ENCODE results near the gene PDYN. TPM values are rescaled to one million over a fixed set of nuclear protein-coding genes. Genes with fewer than 3 reads are reported as not detected.

Gene PDYN
- total and polyA plus RNA-seq, 9 of the 15 experiments (the other 6 are each of a cell fraction or from before 2014, with no cell fraction given) = not detected

- TF ChIP-seq CTCF (IDR thresholded peaks at IDR 0.05 in 2 of 3, conservative IDR thresholded peaks at IDR 0.05 in 1 of 3; ENCODE audit: insufficient read depth in 2 of 3, low read depth in 1 of 3, low read length in 3 of 3) = no peak
Observed at GRCh38 chr20:1934156-1934555, 59.7 kb downstream of the PDYN start (continued).

DNA sequence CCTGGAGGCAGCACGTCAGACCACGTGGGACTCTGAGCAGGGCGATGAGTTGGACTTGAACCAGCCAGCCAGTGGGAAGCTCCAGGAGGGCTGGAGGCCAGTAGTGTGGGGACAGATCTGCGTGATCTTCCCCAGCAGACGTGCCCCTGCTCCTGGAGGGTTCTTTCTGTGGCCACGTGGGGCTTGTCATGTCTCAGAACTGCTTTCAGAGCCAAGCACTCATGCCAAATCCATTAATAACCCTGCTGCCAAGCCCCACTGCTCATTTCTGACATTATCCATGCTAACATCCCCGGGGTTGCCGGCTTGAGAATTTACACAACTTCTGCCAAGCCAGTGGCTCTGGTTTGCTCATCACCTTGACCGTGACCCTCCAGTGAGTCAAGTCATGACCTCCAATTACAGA, 60.4 kb downstream of the PDYN start:
- Histone ChIP-seq H3K27me3 (ENCODE audit: control insufficient read depth in 2 of 2, insufficient read depth in 2 of 2, low read length in 2 of 2) (peaks cover 0 to 39% of the 10 kb centered on the region in 2 experiments; a peak in 2 of 5 replicates), H2AFZ (ENCODE audit: low read depth, low read length) (no peak overlapping the region), H3K36me3 (ENCODE audit: control insufficient read depth, insufficient read depth, low read length) (no peaks in the 10 kb centered on the region), H3K27ac (ENCODE audit: extremely low read depth, low read depth, low read length) (no peak overlapping the region), H3K9me3 (replicated peaks; ENCODE audit: control insufficient read depth, insufficient read depth, low read depth, low read length) (no peaks in the 10 kb centered on the region), H4K20me1 (replicated peaks; ENCODE audit: control insufficient read depth, insufficient read depth, low read length) (no peaks in the 10 kb centered on the region), H3K9ac (ENCODE audit: insufficient read depth in 1 of 2, low read depth in 2 of 2, low read length in 2 of 2) (no peak overlapping the region), H3K9me1 (ENCODE audit: control insufficient read depth, insufficient read depth, low read length) (no peaks in the 10 kb centered on the region), H3K4me2 (ENCODE audit: insufficient read depth, low read length) (no peak overlapping the region), H3K79me2 (ENCODE audit: control insufficient read depth, insufficient read depth, low read length) (no peaks in the 10 kb centered on the region), H3K4me1 (replicated peaks in 1 of 2; ENCODE audit: control insufficient read depth in 2 of 2, insufficient read depth in 2 of 2, low read length in 2 of 2) (no peaks in the 10 kb centered on the region), H3K4me3 (no peak overlapping the region)
- FAIRE-seq = no peak
- ATAC-seq = no peak
- intact Hi-C loops (cut with micrococcal nuclease) = no loop called here
- 0% methylated on average over 9 of the region's 9 CpGs for WGBS (ENCODE audit: insufficient coverage, low coverage, missing lambda C conversion rate)
- ChIA-PET POLR2A (no interaction called here), CTCF (ENCODE audit: low intra/inter-chr PET ratio) (no interaction called here)
- no peak for DNase-seq (ENCODE audit: extremely low read depth in 1 of 4, low spot score in 3 of 4)
- BruUV-seq (replicated peaks) = no TSS peak
- in situ Hi-C loops (cut with MboI) = no loop called here
- TF ChIP-seq, protein P1, sequence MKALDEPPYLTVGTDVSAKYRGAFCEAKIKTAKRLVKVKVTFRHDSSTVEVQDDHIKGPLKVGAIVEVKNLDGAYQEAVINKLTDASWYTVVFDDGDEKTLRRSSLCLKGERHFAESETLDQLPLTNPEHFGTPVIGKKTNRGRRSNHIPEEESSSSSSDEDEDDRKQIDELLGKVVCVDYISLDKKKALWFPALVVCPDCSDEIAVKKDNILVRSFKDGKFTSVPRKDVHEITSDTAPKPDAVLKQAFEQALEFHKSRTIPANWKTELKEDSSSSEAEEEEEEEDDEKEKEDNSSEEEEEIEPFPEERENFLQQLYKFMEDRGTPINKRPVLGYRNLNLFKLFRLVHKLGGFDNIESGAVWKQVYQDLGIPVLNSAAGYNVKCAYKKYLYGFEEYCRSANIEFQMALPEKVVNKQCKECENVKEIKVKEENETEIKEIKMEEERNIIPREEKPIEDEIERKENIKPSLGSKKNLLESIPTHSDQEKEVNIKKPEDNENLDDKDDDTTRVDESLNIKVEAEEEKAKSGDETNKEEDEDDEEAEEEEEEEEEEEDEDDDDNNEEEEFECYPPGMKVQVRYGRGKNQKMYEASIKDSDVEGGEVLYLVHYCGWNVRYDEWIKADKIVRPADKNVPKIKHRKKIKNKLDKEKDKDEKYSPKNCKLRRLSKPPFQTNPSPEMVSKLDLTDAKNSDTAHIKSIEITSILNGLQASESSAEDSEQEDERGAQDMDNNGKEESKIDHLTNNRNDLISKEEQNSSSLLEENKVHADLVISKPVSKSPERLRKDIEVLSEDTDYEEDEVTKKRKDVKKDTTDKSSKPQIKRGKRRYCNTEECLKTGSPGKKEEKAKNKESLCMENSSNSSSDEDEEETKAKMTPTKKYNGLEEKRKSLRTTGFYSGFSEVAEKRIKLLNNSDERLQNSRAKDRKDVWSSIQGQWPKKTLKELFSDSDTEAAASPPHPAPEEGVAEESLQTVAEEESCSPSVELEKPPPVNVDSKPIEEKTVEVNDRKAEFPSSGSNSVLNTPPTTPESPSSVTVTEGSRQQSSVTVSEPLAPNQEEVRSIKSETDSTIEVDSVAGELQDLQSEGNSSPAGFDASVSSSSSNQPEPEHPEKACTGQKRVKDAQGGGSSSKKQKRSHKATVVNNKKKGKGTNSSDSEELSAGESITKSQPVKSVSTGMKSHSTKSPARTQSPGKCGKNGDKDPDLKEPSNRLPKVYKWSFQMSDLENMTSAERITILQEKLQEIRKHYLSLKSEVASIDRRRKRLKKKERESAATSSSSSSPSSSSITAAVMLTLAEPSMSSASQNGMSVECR (CRISPR knock-in tag; IDR thresholded peaks at IDR 0.05) = no peak
- TF ChIP-seq MLX (CRISPR knock-in tag; conservative IDR thresholded peaks at IDR 0.05) (no peak), ESRRA (IDR thresholded peaks at IDR 0.05; ENCODE audit: borderline replicate concordance, low read depth) (no peak), NELFE (IDR thresholded peaks at IDR 0.05; ENCODE audit: insufficient read depth, insufficient read length) (no peak), SMAD2 (IDR thresholded peaks at IDR 0.05; ENCODE audit: low read depth, low read length) (no peak), CBX3 (IDR thresholded peaks at IDR 0.05; ENCODE audit: borderline replicate concordance in 1 of 2, low read length in 2 of 2) (no peak), ZHX1 (conservative IDR thresholded peaks at IDR 0.05; ENCODE audit: low read length) (no peak), POLR3A (IDR thresholded peaks at IDR 0.05; ENCODE audit: borderline replicate concordance, extremely low read depth, insufficient read depth, insufficient read length) (no peak), SNIP1 (IDR thresholded peaks at IDR 0.05; ENCODE audit: low read depth) (no peak)

Data from K562 (cell line).